Spleen (tissue), 13 donors: Measurements from ENCODE around the gene AMER1. TPM values are rescaled to one million over a fixed set of nuclear protein-coding genes. Genes with fewer than 3 reads are reported as not detected.
"Not testable (repeated sequence)": the region's sequence is repeated elsewhere in the genome, so short reads cannot be mapped to it uniquely, and the experiment has no call there.

Experiments
- DNase-seq: peaks from one replicate; pipeline ENCODE4 v3.0.0-alpha.2; 2020
- H3K27ac ChIP-seq, 8 donors: fragments of 200-600 bp; sonication (generic) in 7 of 8; 1 replicate in 4 of 8; 2 replicates in 4 of 8; pipeline versions ENCODE4 v1.5.0 to v1.8.0; 2016 to 2021; ENCODE audit warnings: inconsistent platforms in 4 of 8, mild to moderate bottlenecking in 4 of 8, moderate library complexity in 1 of 8
- H3K27me3 ChIP-seq, 7 donors: fragments of 200-600 bp; sonication (generic) in 6 of 7; replicated peaks in 1 of 7; 1 replicate in 4 of 7; 2 replicates in 3 of 7; pipeline versions ENCODE4 v1.5.0 to v1.8.0; 2016 to 2021; ENCODE audit warnings: inconsistent platforms in 3 of 7, mild to moderate bottlenecking in 1 of 7
- H3K36me3 ChIP-seq, 6 donors: fragments of 200-600 bp; sonication (generic) in 5 of 6; 1 replicate in 4 of 6; 2 replicates in 2 of 6; pipeline versions ENCODE4 v1.5.0 to v1.8.0; 2016 to 2021; ENCODE audit warnings: inconsistent platforms in 2 of 6
- H3K4me1 ChIP-seq, 6 donors: fragments of 200-600 bp; sonication (generic) in 5 of 6; 1 replicate in 3 of 6; 2 replicates in 3 of 6; pipeline versions ENCODE4 v1.5.0 to v1.8.0; 2016 to 2021; ENCODE audit warnings: inconsistent platforms in 3 of 6
- H3K4me3 ChIP-seq, 8 donors: fragments of 200-600 bp; sonication (generic) in 7 of 8; 1 replicate in 4 of 8; 2 replicates in 4 of 8; pipeline versions ENCODE4 v1.5.0 to v1.8.0; 2016 to 2021; ENCODE audit warnings: inconsistent platforms in 4 of 8, mild to moderate bottlenecking in 4 of 8, moderate library complexity in 2 of 8
- H3K9me3 ChIP-seq, 8 donors: fragments of 200-600 bp; sonication (generic) in 7 of 8; 1 replicate in 4 of 8; 2 replicates in 4 of 8; pipeline versions ENCODE4 v1.5.0 to v1.8.0; 2016 to 2021; ENCODE audit warnings: inconsistent platforms in 4 of 8
- CTCF ChIP-seq, 11 experiments: fragments of 200-600 bp in 7 of 11; fragments of 450-650 bp in 4 of 11; sonication (generic) in 4 of 11; IDR thresholded peaks in 8 of 11; conservative IDR thresholded peaks in 3 of 11; 1 replicate in 7 of 11; 2 replicates in 4 of 11; pipeline versions ENCODE4 v1.4.0 to v1.8.0; 2016 to 2021; ENCODE audit warnings: antibody characterized with exemption in 11 of 11, inconsistent platforms in 4 of 11, mild to moderate bottlenecking in 1 of 11
- POLR2A ChIP-seq, 3 donors: fragments of 450-650 bp; IDR thresholded peaks; one replicate each; pipeline ENCODE4 v1.5.1; 2017; ENCODE audit warnings: antibody characterized with exemption in 3 of 3, mild to moderate bottlenecking in 1 of 3
- POLR2AphosphoS5 ChIP-seq, 3 donors: sonication (generic); formaldehyde crosslinking; IDR thresholded peaks; one replicate each; pipeline ENCODE4 v1.5.1; 2017; ENCODE audit warnings: antibody characterized with exemption in 3 of 3
- WGBS, 5 donors: extraction: QIAGEN DNeasy Blood & Tissue Kit in 3 of 5; methylation state at CpG; one replicate each; pipeline versions ENCODE4 v1.1.5 to v1.1.7; 2013 to 2018; 5-methylcytosine and 5-hydroxymethylcytosine counted together
- intact Hi-C: fragments of 100-400 bp; cut with DNase I; formaldehyde crosslinking; loops from one replicate; pipeline ENCODE4 v1.15.0; 2023; ENCODE audit warnings: low total_unique reads
- long read RNA-seq, 2 donors: transcript quantifications; one replicate each; lab custom pipeline, GENCODE V29; 2026
- polyA plus RNA-seq, 3 donors: library from polyadenylated mRNA; stranded (reverse); fragments of 200-250 nt; gene quantifications; one replicate each; pipeline ENCODE4 v1.2.1, GENCODE V29; 2013
- total RNA-seq, 7 donors: library from RNA; depleted of rRNA in 3 of 7; stranded (reverse); fragments of >200 nt in 3 of 7; fragmentation: NEBNext Ultra II Directional in 4 of 7; extraction: Animal tissue kit (Norgen Biotek cat#: 25700) in 4 of 7; gene quantifications; one replicate each; pipeline versions ENCODE4 v1.1.0 to v1.2.1, GENCODE V29; 2016 to 2021
- donor health status: healthy with polysubstance abuse.
- donor health status: DM: no; HTN: no; CAD: no; lungs with moderate emphysema.
- donor health status: DM: no; HTN: no; CAD: no.
- donor health status: Bipolar disorder and iron deficiency.
- donor health status: healthy.
- donor health status: DM: no; HTN: no; CAD: no.
- donor health status: DM: yes; HTN: yes; CAD: no.

AMER1 gene
- total RNA-seq (1 to 10 TPM; 4.4 to 6.4 (median 5.2) TPM), polyA plus RNA-seq (1 to 10 TPM in 1 of 3 donors, under 1 TPM in 2; 0.50 to 1.8 (median 0.50) TPM)
- long read RNA-seq, donor 1, full-length matches to known transcripts: 2 of 2 reads
- long read RNA-seq, donor 1, partial matches to known transcripts: 0 of 2 reads
- long read RNA-seq, donor 1, other reads (novel, unspliced or antisense): 0 of 2 reads
- long read RNA-seq, donor 2, full-length matches to known transcripts: 2 of 2 reads
- long read RNA-seq, donor 2, partial matches to known transcripts: 0 of 2 reads
- long read RNA-seq, donor 2, other reads (novel, unspliced or antisense): 0 of 2 reads

- 0 to 51% (median 15%) methylated on average over 12 to 29 of the region's 29 CpGs; no CpG with 5 or more reads in 1 of the 5 donors for WGBS, 5 donors
- peak within 1 kb of the TSS; percentile 50 to 83 (median 64) for H3K4me3 ChIP-seq
- H3K36me3 ChIP-seq: no peaks in the 10 kb centered on the region
- peak within 1 kb of the TSS; percentile 55 to 92 (median 87) for H3K27ac ChIP-seq
- no peaks in the 10 kb centered on the region for H3K9me3 ChIP-seq
- TF ChIP-seq POLR2A (IDR thresholded peaks at IDR 0.05) (no peak), POLR2AphosphoS5 (IDR thresholded peaks at IDR 0.05) (no peak)
- H3K27me3 ChIP-seq: no peaks in the 10 kb centered on the region
- H3K4me1 ChIP-seq: peaks cover 0 to 33% (median 23%) of the 10 kb centered on the region in 6 donors
- intact Hi-C loops: no loop called here
- DNase-seq: no peak
These were observed at the start of gene AMER1 for GRCh38 chrX:64205441-64205734. Gene AMER1, minus strand, starts transcription at chrX:64205708. Its CDS starts 12,422 bp downstream, at chrX:64193286.

- Histone ChIP-seq H3K27ac (no peak within 1 kb of the TSS), H3K4me1 (no peaks in the 10 kb centered on the region), H3K4me3 (no peak within 1 kb of the TSS), H3K27me3 (no peaks in the 10 kb centered on the region), H3K36me3 (no peaks in the 10 kb centered on the region), H3K9me3 (peaks cover 0 to 7% (median 0%) of the 10 kb centered on the region in 8 donors)
- intact Hi-C loops: no loop called here
- TF ChIP-seq CTCF (IDR thresholded peaks at IDR 0.05 in 8 of 11, conservative IDR thresholded peaks at IDR 0.05 in 3 of 11) (no peak), POLR2AphosphoS5 (IDR thresholded peaks at IDR 0.05) (no peak), POLR2A (IDR thresholded peaks at IDR 0.05) (no peak)
- 59 to 83% (median 73%) methylated on average over 7 to 17 of the region's 17 CpGs for WGBS, 5 donors
- no peak for DNase-seq
These were observed 24.8 kb upstream of the AMER1 start, which contains the start of gene ASB12 for GRCh38 chrX:64230123-64230970. Gene ASB12, minus strand, starts transcription at chrX:64230607. Its CDS starts 4,957 bp downstream, at chrX:64225650.

- intact Hi-C loops: no loop called here
- 29 to 52% (median 49%) methylated on average over 3 of the region's 3 CpGs for WGBS, 5 donors
- no peak for TF ChIP-seq CTCF (IDR thresholded peaks at IDR 0.05 in 8 of 11, conservative IDR thresholded peaks at IDR 0.05 in 3 of 11)
- no peak for TF ChIP-seq POLR2AphosphoS5 (IDR thresholded peaks at IDR 0.05)
- TF ChIP-seq POLR2A (IDR thresholded peaks at IDR 0.05): no peak
These were observed 23.6 kb upstream of the AMER1 start for GRCh38 chrX:64229154-64229553.

GRCh38 chrX:64218023-64218422, 12.5 kb upstream of the AMER1 start:
- no peak for DNase-seq
- WGBS, 5 donors: 88 to 96% (median 91%) methylated on average over 3 to 4 of the region's 4 CpGs

More at GRCh38 chrX:64229154-64229553, 23.6 kb upstream of the AMER1 start:
- H3K27ac ChIP-seq: no peak overlapping the region
- H3K9me3 ChIP-seq: peaks cover 0 to 7% (median 0%) of the 10 kb centered on the region in 8 donors
- H3K27me3 ChIP-seq: no peaks in the 10 kb centered on the region
- H3K36me3 ChIP-seq: no peaks in the 10 kb centered on the region
- no peak overlapping the region for H3K4me3 ChIP-seq
- DNase-seq: no peak
- no peaks in the 10 kb centered on the region for H3K4me1 ChIP-seq

GRCh38 chrX:64213989-64214388, 8.5 kb upstream of the AMER1 start:
- H3K9me3 ChIP-seq, H3K27me3 ChIP-seq, H3K36me3 ChIP-seq, intact Hi-C loops, H3K4me1 ChIP-seq, DNase-seq, H3K4me3 ChIP-seq, H3K27ac ChIP-seq: not testable (repeated sequence)

More at GRCh38 chrX:64218023-64218422, 12.5 kb upstream of the AMER1 start:
- no peaks in the 10 kb centered on the region for H3K27me3 ChIP-seq
- TF ChIP-seq CTCF (IDR thresholded peaks at IDR 0.05 in 8 of 11, conservative IDR thresholded peaks at IDR 0.05 in 3 of 11) (no peak), POLR2AphosphoS5 (IDR thresholded peaks at IDR 0.05) (no peak), POLR2A (IDR thresholded peaks at IDR 0.05) (no peak)
- H3K36me3 ChIP-seq: no peaks in the 10 kb centered on the region
- H3K9me3 ChIP-seq: no peaks in the 10 kb centered on the region
- no peak overlapping the region for H3K4me3 ChIP-seq
- intact Hi-C loops: no loop called here
- no peak overlapping the region for H3K27ac ChIP-seq
- H3K4me1 ChIP-seq: no peaks in the 10 kb centered on the region
